ENCODE measurements around the gene EFNA2. TPM values are rescaled to one million over a fixed set of nuclear protein-coding genes. Genes with fewer than 3 reads are reported as not detected.

EFNA2 gene
- total and polyA plus RNA-seq, 2 experiments from 2014 or later = 2.7 to 10.3 TPM

DNA sequence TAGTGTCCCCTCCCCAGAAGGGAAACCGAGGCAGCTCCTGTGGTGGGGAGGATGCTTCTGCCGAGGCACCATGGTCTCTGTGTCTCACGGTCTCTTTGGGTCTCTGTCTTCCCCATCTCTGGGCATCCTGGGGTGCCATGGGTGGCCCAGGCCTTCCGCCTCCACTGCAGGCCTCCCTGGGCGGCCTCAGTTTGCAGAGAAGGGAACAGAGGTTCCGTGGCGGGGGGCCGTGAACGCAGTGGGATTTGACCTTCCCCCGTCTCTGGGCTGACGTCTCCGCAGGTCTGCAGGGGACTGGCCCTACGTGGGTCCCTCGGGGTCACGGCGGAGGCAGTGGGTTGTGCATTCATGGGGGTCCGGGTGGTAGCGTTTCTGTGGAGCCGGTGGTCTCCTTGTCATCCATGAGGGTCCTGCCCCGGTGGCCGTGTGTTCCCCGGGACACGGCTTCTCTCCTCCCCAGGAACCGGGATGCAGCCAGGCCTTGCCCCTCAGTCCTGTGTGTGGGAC lies 4.6 kb downstream of the EFNA2 start (continued):
- TF ChIP-seq, protein P1, sequence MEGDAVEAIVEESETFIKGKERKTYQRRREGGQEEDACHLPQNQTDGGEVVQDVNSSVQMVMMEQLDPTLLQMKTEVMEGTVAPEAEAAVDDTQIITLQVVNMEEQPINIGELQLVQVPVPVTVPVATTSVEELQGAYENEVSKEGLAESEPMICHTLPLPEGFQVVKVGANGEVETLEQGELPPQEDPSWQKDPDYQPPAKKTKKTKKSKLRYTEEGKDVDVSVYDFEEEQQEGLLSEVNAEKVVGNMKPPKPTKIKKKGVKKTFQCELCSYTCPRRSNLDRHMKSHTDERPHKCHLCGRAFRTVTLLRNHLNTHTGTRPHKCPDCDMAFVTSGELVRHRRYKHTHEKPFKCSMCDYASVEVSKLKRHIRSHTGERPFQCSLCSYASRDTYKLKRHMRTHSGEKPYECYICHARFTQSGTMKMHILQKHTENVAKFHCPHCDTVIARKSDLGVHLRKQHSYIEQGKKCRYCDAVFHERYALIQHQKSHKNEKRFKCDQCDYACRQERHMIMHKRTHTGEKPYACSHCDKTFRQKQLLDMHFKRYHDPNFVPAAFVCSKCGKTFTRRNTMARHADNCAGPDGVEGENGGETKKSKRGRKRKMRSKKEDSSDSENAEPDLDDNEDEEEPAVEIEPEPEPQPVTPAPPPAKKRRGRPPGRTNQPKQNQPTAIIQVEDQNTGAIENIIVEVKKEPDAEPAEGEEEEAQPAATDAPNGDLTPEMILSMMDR (conservative IDR thresholded peaks at IDR 0.05; ENCODE audit: low read depth in 2 of 2) = no peak
- TF ChIP-seq, protein P2, sequence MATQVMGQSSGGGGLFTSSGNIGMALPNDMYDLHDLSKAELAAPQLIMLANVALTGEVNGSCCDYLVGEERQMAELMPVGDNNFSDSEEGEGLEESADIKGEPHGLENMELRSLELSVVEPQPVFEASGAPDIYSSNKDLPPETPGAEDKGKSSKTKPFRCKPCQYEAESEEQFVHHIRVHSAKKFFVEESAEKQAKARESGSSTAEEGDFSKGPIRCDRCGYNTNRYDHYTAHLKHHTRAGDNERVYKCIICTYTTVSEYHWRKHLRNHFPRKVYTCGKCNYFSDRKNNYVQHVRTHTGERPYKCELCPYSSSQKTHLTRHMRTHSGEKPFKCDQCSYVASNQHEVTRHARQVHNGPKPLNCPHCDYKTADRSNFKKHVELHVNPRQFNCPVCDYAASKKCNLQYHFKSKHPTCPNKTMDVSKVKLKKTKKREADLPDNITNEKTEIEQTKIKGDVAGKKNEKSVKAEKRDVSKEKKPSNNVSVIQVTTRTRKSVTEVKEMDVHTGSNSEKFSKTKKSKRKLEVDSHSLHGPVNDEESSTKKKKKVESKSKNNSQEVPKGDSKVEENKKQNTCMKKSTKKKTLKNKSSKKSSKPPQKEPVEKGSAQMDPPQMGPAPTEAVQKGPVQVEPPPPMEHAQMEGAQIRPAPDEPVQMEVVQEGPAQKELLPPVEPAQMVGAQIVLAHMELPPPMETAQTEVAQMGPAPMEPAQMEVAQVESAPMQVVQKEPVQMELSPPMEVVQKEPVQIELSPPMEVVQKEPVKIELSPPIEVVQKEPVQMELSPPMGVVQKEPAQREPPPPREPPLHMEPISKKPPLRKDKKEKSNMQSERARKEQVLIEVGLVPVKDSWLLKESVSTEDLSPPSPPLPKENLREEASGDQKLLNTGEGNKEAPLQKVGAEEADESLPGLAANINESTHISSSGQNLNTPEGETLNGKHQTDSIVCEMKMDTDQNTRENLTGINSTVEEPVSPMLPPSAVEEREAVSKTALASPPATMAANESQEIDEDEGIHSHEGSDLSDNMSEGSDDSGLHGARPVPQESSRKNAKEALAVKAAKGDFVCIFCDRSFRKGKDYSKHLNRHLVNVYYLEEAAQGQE (IDR thresholded peaks at IDR 0.05; ENCODE audit: unreplicated experiment) = no peak

GRCh38 chr19:1290703-1291651 lies 5.3 kb downstream of the EFNA2 start:
- H3K4me1 Mint-ChIP-seq = 0 out of 3 replicates have a peak, but pooled peaks cover 2% of the 10 kb centered on the region
- H3K79me2 ChIP-seq (replicated peaks; ENCODE audit: insufficient read depth) = no peaks in the 10 kb centered on the region
- H3K36me3 Mint-ChIP-seq (ENCODE audit: low read depth) = no peaks in the 10 kb centered on the region
- H3K9me3 Mint-ChIP-seq = no peaks in the 10 kb centered on the region
- H3K27ac Mint-ChIP-seq = no peak overlapping the region
- H3F3A ChIP-seq (replicated peaks; ENCODE audit: low read depth) = peaks cover 6% of the 10 kb centered on the region; the same call in 1 of the 2 replicates
- no peaks in the 10 kb centered on the region for H3K9me2 ChIP-seq (ENCODE audit: insufficient read depth)
- no peaks in the 10 kb centered on the region for H4K20me1 ChIP-seq (replicated peaks; ENCODE audit: insufficient read depth)
- H3K4me1 ChIP-seq (ENCODE audit: insufficient read depth) = no peaks in the 10 kb centered on the region
- peaks cover 12% of the 10 kb centered on the region for H3K27me3 ChIP-seq (ENCODE audit: insufficient read depth)
- no peak for DNase-seq (ENCODE audit: low spot score)
- no peak overlapping the region for H3K4me2 ChIP-seq
- no peak overlapping the region for H2AFZ ChIP-seq
- no peaks in the 10 kb centered on the region for H3K36me3 ChIP-seq (ENCODE audit: insufficient read depth)
- ATAC-seq = no peak
- no peak overlapping the region for H3K27ac ChIP-seq (ENCODE audit: low read depth)
- peaks cover 13% of the 10 kb centered on the region for H3K27me3 Mint-ChIP-seq (ENCODE audit: insufficient read depth, low read depth, poor library complexity)
- H3K4me3 Mint-ChIP-seq = no peak overlapping the region
- no peak overlapping the region for H3K4me3 ChIP-seq
- TF ChIP-seq, protein P2 (IDR thresholded peaks at IDR 0.05; ENCODE audit: unreplicated experiment) = no peak
- TF ChIP-seq ZNF331 (CRISPR knock-in tag; IDR thresholded peaks at IDR 0.05; ENCODE audit: low read depth) (no peak), STAT1 (IDR thresholded peaks at IDR 0.05; ENCODE audit: unreplicated experiment) (no peak), EZH2 (IDR thresholded peaks at IDR 0.05; ENCODE audit: low read depth, unreplicated experiment) (no peak), ZNF114 (CRISPR knock-in tag; IDR thresholded peaks at IDR 0.05) (no peak), NANOG (IDR thresholded peaks at IDR 0.05; ENCODE audit: borderline replicate concordance) (no peak), POLR2AphosphoS5 (IDR thresholded peaks at IDR 0.05; ENCODE audit: low read depth) (no peak), JUNB (IDR thresholded peaks at IDR 0.05; ENCODE audit: unreplicated experiment) (no peak), EZH2phosphoT487 (IDR thresholded peaks at IDR 0.05; ENCODE audit: unreplicated experiment) (no peak), CREB1 (CRISPR knock-in tag; IDR thresholded peaks at IDR 0.05; ENCODE audit: low read depth) (no peak)
- TF ChIP-seq, protein P3, sequence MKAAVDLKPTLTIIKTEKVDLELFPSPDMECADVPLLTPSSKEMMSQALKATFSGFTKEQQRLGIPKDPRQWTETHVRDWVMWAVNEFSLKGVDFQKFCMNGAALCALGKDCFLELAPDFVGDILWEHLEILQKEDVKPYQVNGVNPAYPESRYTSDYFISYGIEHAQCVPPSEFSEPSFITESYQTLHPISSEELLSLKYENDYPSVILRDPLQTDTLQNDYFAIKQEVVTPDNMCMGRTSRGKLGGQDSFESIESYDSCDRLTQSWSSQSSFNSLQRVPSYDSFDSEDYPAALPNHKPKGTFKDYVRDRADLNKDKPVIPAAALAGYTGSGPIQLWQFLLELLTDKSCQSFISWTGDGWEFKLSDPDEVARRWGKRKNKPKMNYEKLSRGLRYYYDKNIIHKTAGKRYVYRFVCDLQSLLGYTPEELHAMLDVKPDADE (IDR thresholded peaks at IDR 0.05) = no peak

All from GM23338 (cell line).